WERI-Rb-1 (cell line): ENCODE measurements around the gene KLC4.

ENCODE experiments used
- DNase-seq: peaks from one replicate; pipeline ENCODE4 v3.0.0-alpha.2; 2020
- H3K27ac ChIP-seq: fragments of 250-450 bp; sonication (Bioruptor Pico); 2 replicates; pipeline ENCODE4 v1.5.1; 2020; ENCODE audit warnings: mild to moderate bottlenecking, moderate library complexity
- H3K27me3 ChIP-seq: fragments of 250-450 bp; sonication (Bioruptor Pico); 2 replicates; pipeline ENCODE4 v1.5.1; 2021; ENCODE audit warnings: mild to moderate bottlenecking, low read depth, moderate library complexity; ENCODE audit not compliant: insufficient read depth, severe bottlenecking
- H3K36me3 ChIP-seq: fragments of 250-450 bp; sonication (Bioruptor Pico); 2 replicates; pipeline ENCODE4 v1.5.1; 2020; ENCODE audit warnings: mild to moderate bottlenecking, moderate library complexity
- H3K4me3 ChIP-seq: 2 replicates; pipeline ENCODE4 v1.5.1; 2011; ENCODE audit warnings: low read depth, mild to moderate bottlenecking, control low read depth, low read length
- H3K9me3 ChIP-seq: fragments of 250-450 bp; sonication (Bioruptor Pico); 2 replicates; pipeline ENCODE4 v1.5.1; 2021; ENCODE audit warnings: mild to moderate bottlenecking, moderate library complexity; ENCODE audit not compliant: severe bottlenecking
- TF ChIP-seq, protein P1 (sequence below): IDR thresholded peaks from 2 replicates; pipeline ENCODE4 v1.5.1; 2011; ENCODE audit warnings: low read depth, mild to moderate bottlenecking, control low read depth, inconsistent platforms, low read length

KLC4 gene

GRCh38 chr6:43045371-43045930, 14.0 kb upstream of the KLC4 start:
- no peak overlapping the region for H3K27ac ChIP-seq
- H3K27me3 ChIP-seq = no peaks in the 10 kb centered on the region
- TF ChIP-seq, protein P1, sequence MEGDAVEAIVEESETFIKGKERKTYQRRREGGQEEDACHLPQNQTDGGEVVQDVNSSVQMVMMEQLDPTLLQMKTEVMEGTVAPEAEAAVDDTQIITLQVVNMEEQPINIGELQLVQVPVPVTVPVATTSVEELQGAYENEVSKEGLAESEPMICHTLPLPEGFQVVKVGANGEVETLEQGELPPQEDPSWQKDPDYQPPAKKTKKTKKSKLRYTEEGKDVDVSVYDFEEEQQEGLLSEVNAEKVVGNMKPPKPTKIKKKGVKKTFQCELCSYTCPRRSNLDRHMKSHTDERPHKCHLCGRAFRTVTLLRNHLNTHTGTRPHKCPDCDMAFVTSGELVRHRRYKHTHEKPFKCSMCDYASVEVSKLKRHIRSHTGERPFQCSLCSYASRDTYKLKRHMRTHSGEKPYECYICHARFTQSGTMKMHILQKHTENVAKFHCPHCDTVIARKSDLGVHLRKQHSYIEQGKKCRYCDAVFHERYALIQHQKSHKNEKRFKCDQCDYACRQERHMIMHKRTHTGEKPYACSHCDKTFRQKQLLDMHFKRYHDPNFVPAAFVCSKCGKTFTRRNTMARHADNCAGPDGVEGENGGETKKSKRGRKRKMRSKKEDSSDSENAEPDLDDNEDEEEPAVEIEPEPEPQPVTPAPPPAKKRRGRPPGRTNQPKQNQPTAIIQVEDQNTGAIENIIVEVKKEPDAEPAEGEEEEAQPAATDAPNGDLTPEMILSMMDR = no peak
- peaks cover 89% of the 10 kb centered on the region for H3K36me3 ChIP-seq
- no peak overlapping the region for H3K4me3 ChIP-seq
- no peak for DNase-seq
- H3K9me3 ChIP-seq = no peaks in the 10 kb centered on the region

- peaks cover 88% of the 10 kb centered on the region for H3K36me3 ChIP-seq
These were observed 11.4 kb upstream of the KLC4 start for GRCh38 chr6:43047998-43048397.

DNA sequence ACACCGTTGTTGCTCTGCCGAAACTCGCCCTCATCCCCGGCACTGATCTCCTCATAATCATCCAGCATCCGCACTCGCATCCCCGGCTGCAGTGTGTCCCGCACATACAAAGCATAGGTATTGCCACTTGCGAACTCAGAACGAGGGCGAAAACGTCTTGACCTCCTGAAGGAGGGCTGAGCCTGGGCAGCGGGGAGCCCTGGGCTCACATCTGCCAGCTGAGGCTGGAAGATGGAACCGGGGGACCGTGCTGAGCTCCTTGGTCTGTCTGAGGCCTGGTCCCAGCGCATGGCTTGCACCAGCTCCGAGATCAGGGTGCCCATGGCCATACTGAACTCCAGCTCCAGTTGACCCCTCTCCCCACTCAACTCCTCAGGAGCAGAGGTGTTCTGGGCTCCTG, 8.4 kb upstream of the KLC4 start:
- DNase-seq = no peak
- no peak overlapping the region for H3K4me3 ChIP-seq
- H3K9me3 ChIP-seq = no peaks in the 10 kb centered on the region
- H3K27ac ChIP-seq = no peak overlapping the region
- TF ChIP-seq, protein P1 = no peak
- H3K36me3 ChIP-seq = peaks cover 84% of the 10 kb centered on the region
- H3K27me3 ChIP-seq = no peaks in the 10 kb centered on the region

More at GRCh38 chr6:43047998-43048397, 11.4 kb upstream of the KLC4 start:
- TF ChIP-seq, protein P1 = no peak
- no peaks in the 10 kb centered on the region for H3K9me3 ChIP-seq
- no peak overlapping the region for H3K4me3 ChIP-seq
- DNase-seq = no peak
- no peaks in the 10 kb centered on the region for H3K27me3 ChIP-seq
- H3K27ac ChIP-seq = no peak overlapping the region

DNA sequence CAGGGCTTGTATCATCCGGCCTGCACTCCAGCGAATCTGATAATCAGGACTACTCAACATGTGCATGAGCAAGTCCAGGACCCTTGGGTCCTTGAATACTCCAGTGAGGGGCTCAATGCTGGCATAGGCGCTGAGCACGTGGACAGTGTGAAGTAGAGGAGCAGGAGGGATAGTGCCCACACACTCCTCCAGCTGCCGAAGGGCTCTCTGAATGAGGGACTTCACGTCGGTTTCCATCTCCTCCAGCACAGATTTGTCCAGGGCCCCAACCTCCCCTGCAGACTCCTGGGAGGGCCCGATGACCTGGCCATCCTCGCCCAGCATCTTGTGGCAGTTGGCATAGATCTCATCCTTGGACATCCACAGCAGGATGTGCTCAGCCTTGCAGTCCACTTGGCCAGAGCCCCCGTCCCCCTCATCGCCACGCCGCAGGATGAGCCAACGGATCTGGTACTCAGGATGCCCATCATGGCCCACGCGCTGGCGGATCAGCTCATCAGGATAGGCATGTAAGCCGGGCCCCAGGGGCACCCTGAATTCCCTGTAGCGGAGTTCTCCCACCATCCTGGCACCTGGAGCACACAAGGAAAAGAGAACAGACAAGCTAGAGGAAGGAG, 7.1 kb upstream of the KLC4 start:
- no peak overlapping the region for H3K4me3 ChIP-seq
- peaks cover 86% of the 10 kb centered on the region for H3K36me3 ChIP-seq
- H3K27ac ChIP-seq = peak overlapping the region; percentile 93
- TF ChIP-seq, protein P1 = no peak
- H3K27me3 ChIP-seq = no peaks in the 10 kb centered on the region
- DNase-seq = no peak
- no peaks in the 10 kb centered on the region for H3K9me3 ChIP-seq

DNA sequence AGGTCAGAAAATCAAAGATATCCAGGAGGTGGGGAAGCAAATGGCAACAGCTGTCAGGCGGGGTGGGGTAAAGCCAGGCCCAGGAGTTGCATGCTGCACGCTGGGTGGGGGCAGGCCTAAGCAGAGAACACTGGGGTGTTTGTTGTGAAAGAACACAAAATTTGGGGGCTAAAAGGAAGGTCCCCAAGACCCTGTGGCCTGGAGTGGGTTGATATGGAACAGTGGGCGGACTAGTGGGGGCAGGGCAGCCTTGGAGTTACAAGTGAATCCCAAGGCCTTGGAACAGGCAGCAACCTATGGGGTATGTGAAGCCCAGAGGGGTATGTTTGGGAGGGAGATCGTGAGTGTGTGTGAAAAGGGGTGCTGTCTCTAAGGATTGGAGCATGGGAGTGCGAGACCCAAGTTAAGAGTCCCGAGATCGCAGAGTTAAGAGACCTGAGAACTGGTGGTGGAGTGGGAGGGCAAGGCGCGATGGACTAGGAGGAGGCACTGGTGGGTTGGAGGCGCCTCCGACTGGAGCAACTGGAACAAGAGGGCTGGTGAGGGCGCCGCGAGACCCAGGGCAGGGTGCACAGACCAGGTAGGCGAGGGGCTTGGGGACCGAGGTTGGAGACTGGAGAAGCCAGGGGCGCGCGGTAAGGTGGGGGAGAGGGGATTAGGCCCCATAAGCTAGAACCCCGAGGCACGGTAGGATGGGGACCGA, 6.4 kb upstream of the KLC4 start:
- Histone ChIP-seq H3K36me3 (peaks cover 86% of the 10 kb centered on the region), H3K27me3 (no peaks in the 10 kb centered on the region), H3K4me3 (peak overlapping the region; percentile 77), H3K27ac (peak overlapping the region; percentile 93), H3K9me3 (no peaks in the 10 kb centered on the region)
- TF ChIP-seq, protein P1 = peak; percentile 27; the same call in 1 of the 2 replicates
- DNase-seq = no peak
